Activated CD8-positive, alpha-beta T cell treated with anti-CD3 and anti-CD28 coated beads for 36 hours (primary cell): ENCODE measurements around the gene MYEOV. TPM values are rescaled to one million over a fixed set of nuclear protein-coding genes. Genes with fewer than 3 reads are reported as not detected.

Source experiments
- ATAC-seq: fragments of 200-7000 bp; cut with Tn5 transposase; one replicate; pipeline ENCODE4 v1.10.0; 2021; ENCODE audit warnings: mild to moderate bottlenecking, moderate library complexity
- CTCF ChIA-PET: fragments of 350-600 bp; sonication (Branson Sonifier 250); formaldehyde crosslinking; loops from one replicate; lab custom pipeline; 2021; ENCODE audit warnings: antibody characterized with exemption; lab: Charles Lee
- POLR2A ChIA-PET: fragments of 350-600 bp; sonication (Branson Sonifier 250); formaldehyde crosslinking; loops from one replicate; lab custom pipeline; 2021; ENCODE audit warnings: antibody characterized with exemption; lab: Charles Lee
- DNase-seq: peaks from one replicate; pipeline ENCODE4 v3.0.0-alpha.2; 2020
- H3K27ac Mint-ChIP-seq: one replicate; pipeline ENCODE4 v1.8.0; 2021; ENCODE audit warnings: mild to moderate bottlenecking, mixed read lengths
- H3K27me3 Mint-ChIP-seq: one replicate; pipeline ENCODE4 v1.8.0; 2021; ENCODE audit warnings: mixed read lengths
- H3K36me3 Mint-ChIP-seq: one replicate; pipeline ENCODE4 v1.8.0; 2021; ENCODE audit warnings: low read depth, mixed read lengths
- H3K4me1 Mint-ChIP-seq: one replicate; pipeline ENCODE4 v1.8.0; 2021; ENCODE audit warnings: low read depth, mixed read lengths
- H3K4me3 Mint-ChIP-seq: one replicate; pipeline ENCODE4 v1.8.0; 2021; ENCODE audit warnings: mild to moderate bottlenecking, moderate library complexity, mixed read lengths
- H3K9me3 Mint-ChIP-seq: one replicate; pipeline ENCODE4 v1.8.0; 2021; ENCODE audit warnings: mixed read lengths
- CTCF ChIP-seq: fragments of 200-600 bp; IDR thresholded peaks from one replicate; pipeline ENCODE4 v1.8.0; 2022; ENCODE audit warnings: antibody characterized with exemption, mild to moderate bottlenecking
- intact Hi-C: fragments of 100-400 bp; cut with micrococcal nuclease; formaldehyde crosslinking; loops from one replicate; pipeline ENCODE4 v1.10.0; 2022
- total RNA-seq, 2 experiments: library from RNA; stranded (reverse); gene quantifications; one replicate each; pipeline ENCODE4 v1.2.3, GENCODE V29; 2021

MYEOV gene
- total RNA-seq, 2 experiments from 2014 or later, result not detected

- H3K36me3 Mint-ChIP-seq, result no peaks in the 10 kb centered on the region
- CTCF ChIA-PET, result no interaction called here
- H3K9me3 Mint-ChIP-seq, result no peaks in the 10 kb centered on the region
- H3K27me3 Mint-ChIP-seq, result no peaks in the 10 kb centered on the region
- H3K27ac Mint-ChIP-seq, result no peak overlapping the region
- TF ChIP-seq CTCF, result no peak
- no peak overlapping the region for H3K4me3 Mint-ChIP-seq
- POLR2A ChIA-PET, result interaction anchor here (0.9 kb wide), 1 partner anchor 12 kb away, joined by 3 read pairs; no protein-coding TSS in a partner anchor
- intact Hi-C loops, result no loop called here
- ATAC-seq (no peak), DNase-seq (no peak)
- H3K4me1 Mint-ChIP-seq, result peaks cover 29% of the 10 kb centered on the region
These were observed 15.1 kb downstream of the MYEOV start for GRCh38 chr11:69308936-69309615.

GRCh38 chr11:69309631-69310280 lies 15.8 kb downstream of the MYEOV start:
- Mint-ChIP-seq H3K4me3 (no peak overlapping the region), H3K27ac (no peak overlapping the region), H3K36me3 (no peaks in the 10 kb centered on the region), H3K9me3 (no peaks in the 10 kb centered on the region), H3K4me1 (peaks cover 29% of the 10 kb centered on the region), H3K27me3 (no peaks in the 10 kb centered on the region)
- ChIA-PET POLR2A (interaction anchor here (0.9 kb wide), 1 partner anchor 13 kb away, joined by 3 read pairs; no protein-coding TSS in a partner anchor), CTCF (no interaction called here)
- ATAC-seq (no peak), DNase-seq (no peak)
- TF ChIP-seq CTCF, result no peak
- intact Hi-C loops, result no loop called here

- no peaks in the 10 kb centered on the region for H3K36me3 Mint-ChIP-seq
- TF ChIP-seq CTCF, result no peak
- intact Hi-C loops, result no loop called here
These were observed 16.4 kb downstream of the MYEOV start for GRCh38 chr11:69310351-69310750.

GRCh38 chr11:69310934-69311766 lies 17.2 kb downstream of the MYEOV start:
- ChIA-PET CTCF (interaction anchor here (0.6 to 3.2 kb wide), 5 partner anchors 19 to 210 kb away, joined by 3 to 13 read pairs (median 3); no protein-coding TSS in a partner anchor), POLR2A (interaction anchor here (1.0 to 1.9 kb wide), 3 partner anchors 11 to 17 kb away, joined by 3 to 8 read pairs (median 4); no protein-coding TSS in a partner anchor)
- H3K9me3 Mint-ChIP-seq, result no peaks in the 10 kb centered on the region
- no peak for TF ChIP-seq CTCF
- H3K4me1 Mint-ChIP-seq, result peaks cover 29% of the 10 kb centered on the region
- no peaks in the 10 kb centered on the region for H3K27me3 Mint-ChIP-seq
- peak overlapping the region; percentile 79 for H3K27ac Mint-ChIP-seq
- ATAC-seq (peak; percentile 86), DNase-seq (peak; percentile 70)
- intact Hi-C loops, result no loop called here
- H3K4me3 Mint-ChIP-seq, result no peak overlapping the region
- H3K36me3 Mint-ChIP-seq, result no peaks in the 10 kb centered on the region

More at GRCh38 chr11:69310351-69310750, 16.4 kb downstream of the MYEOV start:
- peaks cover 29% of the 10 kb centered on the region for H3K4me1 Mint-ChIP-seq
- H3K4me3 Mint-ChIP-seq, result no peak overlapping the region
- DNase-seq (no peak), ATAC-seq (no peak)
- no peak overlapping the region for H3K27ac Mint-ChIP-seq
- CTCF ChIA-PET, result interaction anchor here (3.2 kb wide), 1 partner anchor 18 kb away, joined by 13 read pairs; no protein-coding TSS in a partner anchor
- no peaks in the 10 kb centered on the region for H3K27me3 Mint-ChIP-seq
- H3K9me3 Mint-ChIP-seq, result no peaks in the 10 kb centered on the region
- POLR2A ChIA-PET, result interaction anchor here (0.9 to 1.9 kb wide), 2 partner anchors 12 to 13 kb away, joined by 3 to 8 read pairs; no protein-coding TSS in a partner anchor
